ENCODE data around the gene PKD2L1. TPM values are rescaled to one million over a fixed set of nuclear protein-coding genes. Genes with fewer than 3 reads are reported as not detected.

PKD2L1 gene
- total and polyA plus RNA-seq, 10 of the 15 experiments (the other 5 are each of a cell fraction or from before 2014, with no cell fraction given): 0.05 to 0.17 (median 0.08) TPM; not detected in 6

DNA sequence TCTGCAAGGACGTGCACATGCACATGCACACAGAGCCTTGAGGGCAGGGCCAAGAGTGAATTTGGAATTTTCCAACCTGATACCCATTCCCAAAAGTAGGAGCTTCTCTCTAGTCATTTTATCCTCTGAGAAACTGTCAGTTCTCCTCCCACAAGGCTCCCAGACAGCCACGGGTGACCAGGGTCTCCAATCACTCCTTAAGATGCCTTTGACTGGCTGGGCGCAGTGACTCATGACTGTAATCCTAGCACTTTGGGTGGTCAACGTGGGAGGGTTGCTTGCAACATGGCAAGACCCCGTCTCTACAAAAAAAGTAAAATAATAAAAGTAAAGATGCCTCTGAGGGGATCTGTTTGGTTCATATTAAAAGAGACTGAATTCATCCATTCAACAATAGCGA lies 30.2 kb upstream of the PKD2L1 start:
- Histone ChIP-seq H3K9ac (ENCODE audit: control insufficient read depth, insufficient read depth, low read length) (no peak overlapping the region), H3K4me1 (ENCODE audit: control insufficient read depth, insufficient read depth, low read length) (no peaks in the 10 kb centered on the region), H3K4me3 (no peak overlapping the region), H2AFZ (ENCODE audit: control insufficient read depth, low read depth, low read length) (no peak overlapping the region), H4K20me1 (ENCODE audit: control insufficient read depth, insufficient read depth) (no peaks in the 10 kb centered on the region), H3K36me3 (ENCODE audit: control insufficient read depth in 2 of 2, insufficient read depth in 2 of 2, low read length in 1 of 2) (peaks cover 5 to 21% of the 10 kb centered on the region in 2 experiments), H3K79me2 (ENCODE audit: control insufficient read depth, insufficient read depth, low read length) (no peaks in the 10 kb centered on the region), H3K9me3 (replicated peaks; ENCODE audit: control insufficient read depth, insufficient read depth, low read length) (no peaks in the 10 kb centered on the region), H3K27ac (ENCODE audit: control insufficient read depth, insufficient read depth) (no peak overlapping the region), H3K27me3 (replicated peaks in 1 of 2; ENCODE audit: control insufficient read depth in 2 of 2, insufficient read depth in 2 of 2, low read length in 1 of 2) (no peaks in the 10 kb centered on the region), H3K4me2 (ENCODE audit: control insufficient read depth, insufficient read depth) (no peak overlapping the region)
- SMC1A ChIA-PET (ENCODE audit: uncharacterized antibody, unreplicated experiment): interaction anchor here (0.9 to 1.5 kb wide), 5 partner anchors 9 to 16 kb away, joined by 3 to 5 read pairs (median 5); no protein-coding TSS in a partner anchor
- DNase-seq (ENCODE audit: low read depth, low spot score): no peak
- POLR2A ChIA-PET: interaction anchor here (1.0 to 1.1 kb wide), 2 partner anchors 10 to 16 kb away, joined by 3 read pairs; no protein-coding TSS in a partner anchor
- no TSS peak for BruUV-seq (replicated peaks)
- ATAC-seq: no peak
- FAIRE-seq: no peak
- intact Hi-C loops (cut with micrococcal nuclease; ENCODE audit: unreplicated experiment) (no loop called here), in situ Hi-C loops (cut with MboI) (no loop called here)
- CTCF ChIA-PET: interaction anchor here (1.0 kb wide), 1 partner anchor 73 kb away, joined by 3 read pairs; no protein-coding TSS in a partner anchor
- RAD21 ChIA-PET (ENCODE audit: unreplicated experiment): no interaction called here
- no peak for TF ChIP-seq MEF2B (IDR thresholded peaks at IDR 0.05; ENCODE audit: partially characterized antibody, poor library complexity, severe bottlenecking)
- no peak for TF ChIP-seq DPF2 (IDR thresholded peaks at IDR 0.05)
- no peak for TF ChIP-seq ZBED1 (IDR thresholded peaks at IDR 0.05; ENCODE audit: borderline replicate concordance)
- TF ChIP-seq ZNF384 (IDR thresholded peaks at IDR 0.05; ENCODE audit: borderline replicate concordance, low read depth, low read length): no peak
- TF ChIP-seq, protein P1, sequence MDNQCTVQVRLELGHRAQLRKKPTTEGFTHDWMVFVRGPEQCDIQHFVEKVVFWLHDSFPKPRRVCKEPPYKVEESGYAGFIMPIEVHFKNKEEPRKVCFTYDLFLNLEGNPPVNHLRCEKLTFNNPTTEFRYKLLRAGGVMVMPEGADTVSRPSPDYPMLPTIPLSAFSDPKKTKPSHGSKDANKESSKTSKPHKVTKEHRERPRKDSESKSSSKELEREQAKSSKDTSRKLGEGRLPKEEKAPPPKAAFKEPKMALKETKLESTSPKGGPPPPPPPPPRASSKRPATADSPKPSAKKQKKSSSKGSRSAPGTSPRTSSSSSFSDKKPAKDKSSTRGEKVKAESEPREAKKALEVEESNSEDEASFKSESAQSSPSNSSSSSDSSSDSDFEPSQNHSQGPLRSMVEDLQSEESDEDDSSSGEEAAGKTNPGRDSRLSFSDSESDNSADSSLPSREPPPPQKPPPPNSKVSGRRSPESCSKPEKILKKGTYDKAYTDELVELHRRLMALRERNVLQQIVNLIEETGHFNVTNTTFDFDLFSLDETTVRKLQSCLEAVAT (IDR thresholded peaks at IDR 0.05): no peak
- no peak for TF ChIP-seq TBL1XR1 (IDR thresholded peaks at IDR 0.05; ENCODE audit: low read depth, low read length)
- TF ChIP-seq POLR2A (IDR thresholded peaks at IDR 0.05; ENCODE audit: low read depth, low read length): no peak
- WGBS (ENCODE audit: insufficient coverage, insufficient replicate concordance, low lambda C conversion rate, missing lambda C conversion rate): 73% methylated on average over 6 of the region's 6 CpGs
